Measurements from ENCODE around the gene MTPN. TPM values are rescaled to one million over a fixed set of nuclear protein-coding genes. Genes with fewer than 3 reads are reported as not detected.

Gene MTPN, protein sequence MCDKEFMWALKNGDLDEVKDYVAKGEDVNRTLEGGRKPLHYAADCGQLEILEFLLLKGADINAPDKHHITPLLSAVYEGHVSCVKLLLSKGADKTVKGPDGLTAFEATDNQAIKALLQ
- total RNA-seq: 117 and 119 TPM in 2 replicates

- Mint-ChIP-seq H3K9me3 (no peaks in the 10 kb centered on the region), H3K4me1 (ENCODE audit: low read depth) (peaks cover 75% of the 10 kb centered on the region), H3K36me3 (ENCODE audit: low read depth) (peaks cover 14% of the 10 kb centered on the region), H3K27me3 (ENCODE audit: insufficient read depth) (peaks cover 2% of the 10 kb centered on the region), H3K4me3 (peak within 1 kb of the TSS; percentile 98), H3K27ac (peak within 1 kb of the TSS; percentile 88)
- peak; percentile 98 for DNase-seq (ENCODE audit: low spot score)
- intact Hi-C loops (cut with micrococcal nuclease): loop anchor here (1.0 to 2.0 kb wide), 4 partner anchors 32 to 1660 kb away; partner anchors contain the start of genes BPGM, SLC35B4 and STMP1
These were observed at the start of gene MTPN for GRCh38 chr7:135977007-135977741. Gene MTPN, minus strand, starts transcription at chr7:135977359. Its CDS starts 259 bp downstream, at chr7:135977100.

- no peak for DNase-seq (ENCODE audit: low spot score)
- H3K4me1 Mint-ChIP-seq (ENCODE audit: low read depth): peaks cover 3% of the 10 kb centered on the region
- intact Hi-C loops (cut with micrococcal nuclease): loop anchor here (5.0 kb wide), 1 partner anchor 224 kb away; no protein-coding TSS in a partner anchor
- H3K4me3 Mint-ChIP-seq: no peak overlapping the region
- no peak overlapping the region for H3K27ac Mint-ChIP-seq
- peaks cover 2% of the 10 kb centered on the region for H3K36me3 Mint-ChIP-seq (ENCODE audit: low read depth)
- no peaks in the 10 kb centered on the region for H3K27me3 Mint-ChIP-seq (ENCODE audit: insufficient read depth)
- no peaks in the 10 kb centered on the region for H3K9me3 Mint-ChIP-seq
These were observed 49.0 kb upstream of the MTPN start for GRCh38 chr7:136026209-136026608.

DNA sequence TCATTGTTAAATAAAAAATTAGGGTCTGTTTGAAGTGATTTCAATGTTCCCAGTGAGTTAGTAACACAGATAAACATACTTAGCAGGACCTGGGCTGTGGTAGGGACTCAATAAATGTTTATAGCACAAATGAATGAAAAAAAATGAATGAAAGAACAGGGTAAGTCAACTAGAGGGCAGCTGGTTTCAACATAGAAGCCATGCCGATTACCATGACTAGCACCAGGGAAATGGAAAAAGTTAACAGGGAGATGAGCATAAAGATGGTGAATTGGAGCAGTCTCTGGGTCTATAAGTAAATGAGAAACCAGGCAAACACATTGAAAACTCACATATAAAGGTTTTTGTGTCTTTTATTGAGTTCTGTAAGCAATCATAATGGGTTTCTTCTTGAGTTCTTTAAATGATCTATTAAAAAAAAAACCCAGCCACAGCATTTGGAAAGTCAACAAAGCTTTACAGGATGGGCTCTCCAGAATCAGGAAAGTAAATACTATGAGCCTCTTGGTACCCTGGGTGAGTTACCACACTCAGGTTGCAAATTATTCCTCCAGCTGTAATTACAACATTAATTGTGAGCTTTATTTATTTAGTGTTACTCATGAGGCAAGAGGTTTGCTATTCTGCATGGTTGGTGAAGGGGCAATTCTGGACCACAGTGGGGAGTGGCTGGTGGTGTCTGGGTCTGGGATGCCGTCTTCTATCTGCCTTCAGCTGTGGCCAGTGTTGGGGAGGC is 46.1 kb upstream of the MTPN start:
- Mint-ChIP-seq H3K27ac (no peak overlapping the region), H3K9me3 (no peaks in the 10 kb centered on the region), H3K4me1 (ENCODE audit: low read depth) (no peaks in the 10 kb centered on the region), H3K4me3 (no peak overlapping the region), H3K27me3 (ENCODE audit: insufficient read depth) (no peaks in the 10 kb centered on the region), H3K36me3 (ENCODE audit: low read depth) (peaks cover 2% of the 10 kb centered on the region)
- intact Hi-C loops (cut with micrococcal nuclease): no loop called here
- no peak for DNase-seq (ENCODE audit: low spot score)

GRCh38 chr7:136020556-136020955 is 43.4 kb upstream of the MTPN start:
- H3K4me1 Mint-ChIP-seq (ENCODE audit: low read depth): peaks cover 3% of the 10 kb centered on the region
- no peak overlapping the region for H3K27ac Mint-ChIP-seq
- intact Hi-C loops (cut with micrococcal nuclease): no loop called here
- no peaks in the 10 kb centered on the region for H3K36me3 Mint-ChIP-seq (ENCODE audit: low read depth)
- no peaks in the 10 kb centered on the region for H3K9me3 Mint-ChIP-seq
- H3K4me3 Mint-ChIP-seq: no peak overlapping the region
- DNase-seq (ENCODE audit: low spot score): no peak
- peaks cover 5% of the 10 kb centered on the region for H3K27me3 Mint-ChIP-seq (ENCODE audit: insufficient read depth)

DNA sequence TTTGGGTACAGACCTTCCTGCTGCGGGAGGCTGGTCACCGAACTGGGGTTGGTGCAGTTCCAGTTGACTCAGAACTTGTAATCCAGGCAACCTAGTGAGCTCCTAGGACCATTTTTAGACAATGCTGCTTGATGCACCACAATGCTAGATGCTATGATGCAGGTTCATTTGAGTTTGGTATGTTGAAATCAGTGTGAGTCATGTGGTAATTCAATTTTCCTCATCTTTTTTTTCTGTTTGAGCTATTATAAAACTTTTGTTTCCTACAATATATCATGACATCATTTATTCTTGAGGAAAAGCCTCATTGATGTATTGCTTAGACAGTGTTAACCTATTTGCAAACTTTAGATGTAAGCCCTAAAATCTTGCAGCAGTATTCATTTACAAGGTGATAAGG is 40.9 kb upstream of the MTPN start:
- Mint-ChIP-seq H3K4me3 (no peak overlapping the region), H3K9me3 (no peaks in the 10 kb centered on the region), H3K4me1 (ENCODE audit: low read depth) (peaks cover 3% of the 10 kb centered on the region), H3K27me3 (ENCODE audit: insufficient read depth) (peaks cover 5% of the 10 kb centered on the region), H3K36me3 (ENCODE audit: low read depth) (no peaks in the 10 kb centered on the region), H3K27ac (no peak overlapping the region)
- intact Hi-C loops (cut with micrococcal nuclease): no loop called here
- DNase-seq (ENCODE audit: low spot score): no peak

DNA sequence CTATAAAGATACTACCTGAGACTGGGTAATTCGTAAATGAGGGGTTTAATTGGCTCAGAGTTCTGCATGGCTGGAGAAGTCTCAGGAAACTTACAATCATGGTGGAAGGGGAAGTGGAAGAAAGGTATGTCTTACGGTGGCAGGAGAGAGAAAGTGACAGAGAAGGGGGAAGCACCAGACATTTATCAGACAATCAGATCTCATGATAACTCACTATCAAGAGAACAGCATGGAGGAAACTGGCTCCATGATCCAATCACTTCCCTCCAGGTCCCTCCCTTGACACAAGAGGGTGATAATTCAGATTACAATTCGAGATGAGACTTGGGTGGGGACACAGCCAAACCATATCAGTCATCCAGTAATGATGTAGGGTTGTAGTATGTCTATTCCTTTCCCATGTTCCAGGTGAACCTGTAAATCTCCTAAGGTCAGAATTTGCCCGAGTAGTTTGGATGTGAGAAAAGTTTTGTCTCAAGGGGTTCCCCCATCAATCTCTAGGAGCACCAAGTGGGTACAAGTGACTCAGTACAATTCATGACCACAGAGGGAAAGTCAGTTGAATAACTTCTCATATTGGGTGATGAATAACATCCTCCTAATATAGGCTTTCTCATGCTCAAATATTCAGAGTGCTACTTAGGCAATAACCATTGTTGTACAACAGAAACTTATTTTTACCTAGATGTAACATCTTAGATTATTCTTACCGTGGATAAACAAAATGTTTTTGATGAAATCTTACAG is 39.7 kb upstream of the MTPN start:
- intact Hi-C loops (cut with micrococcal nuclease): loop anchor here (2.0 kb wide), 1 partner anchor 14 kb away; no protein-coding TSS in a partner anchor
- Mint-ChIP-seq H3K4me1 (ENCODE audit: low read depth) (peaks cover 8% of the 10 kb centered on the region), H3K27ac (no peak overlapping the region), H3K36me3 (ENCODE audit: low read depth) (no peaks in the 10 kb centered on the region), H3K27me3 (ENCODE audit: insufficient read depth) (peaks cover 5% of the 10 kb centered on the region), H3K4me3 (no peak overlapping the region), H3K9me3 (no peaks in the 10 kb centered on the region)
- no peak for DNase-seq (ENCODE audit: low spot score)

DNA sequence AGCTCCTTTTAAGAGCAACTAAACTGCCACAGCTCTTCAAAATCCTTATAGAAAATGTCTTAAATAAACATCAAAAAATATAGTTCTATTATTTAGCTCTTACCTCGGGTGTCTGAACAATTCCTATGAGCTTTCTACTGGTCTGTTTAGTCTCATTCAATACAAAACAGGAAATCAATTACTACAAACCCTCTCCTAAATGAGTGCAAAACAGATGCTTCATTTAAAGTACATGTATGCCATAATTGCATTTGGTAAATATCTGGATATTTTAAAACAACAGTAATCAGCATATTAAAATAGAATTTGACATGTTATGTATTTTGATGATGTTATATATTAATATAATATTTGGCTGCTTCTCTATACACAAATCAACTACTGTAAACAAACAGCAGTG is 38.5 kb upstream of the MTPN start:
- peaks cover 8% of the 10 kb centered on the region for H3K4me1 Mint-ChIP-seq (ENCODE audit: low read depth)
- no peaks in the 10 kb centered on the region for H3K9me3 Mint-ChIP-seq
- H3K27ac Mint-ChIP-seq: no peak overlapping the region
- H3K4me3 Mint-ChIP-seq: no peak overlapping the region
- intact Hi-C loops (cut with micrococcal nuclease): loop anchor here (2.0 kb wide), 1 partner anchor 15 kb away; no protein-coding TSS in a partner anchor
- no peak for DNase-seq (ENCODE audit: low spot score)
- peaks cover 5% of the 10 kb centered on the region for H3K27me3 Mint-ChIP-seq (ENCODE audit: insufficient read depth)
- H3K36me3 Mint-ChIP-seq (ENCODE audit: low read depth): no peaks in the 10 kb centered on the region

DNA sequence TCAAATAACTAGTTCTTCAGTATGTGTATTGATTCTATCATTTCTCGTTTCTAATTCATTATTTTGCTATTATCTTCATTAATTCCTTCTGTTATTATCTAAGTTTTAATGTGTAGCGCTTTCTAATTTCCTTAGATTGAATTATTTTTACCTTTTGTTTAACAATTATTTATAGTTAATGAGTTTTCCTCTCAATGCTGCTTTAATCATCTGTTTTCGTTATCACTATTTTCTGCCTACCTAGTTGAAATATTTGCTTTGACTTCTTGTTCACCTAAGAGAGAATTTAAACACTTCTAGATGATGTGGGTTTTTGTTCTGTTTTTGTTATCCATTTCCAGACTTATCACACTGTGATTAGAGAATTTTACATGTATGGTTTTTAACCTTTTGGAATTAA is 37.5 kb upstream of the MTPN start:
- H3K27me3 Mint-ChIP-seq (ENCODE audit: insufficient read depth): peaks cover 5% of the 10 kb centered on the region
- no peak overlapping the region for H3K27ac Mint-ChIP-seq
- intact Hi-C loops (cut with micrococcal nuclease): no loop called here
- DNase-seq (ENCODE audit: low spot score): no peak
- H3K4me1 Mint-ChIP-seq (ENCODE audit: low read depth): peaks cover 8% of the 10 kb centered on the region
- no peak overlapping the region for H3K4me3 Mint-ChIP-seq
- no peaks in the 10 kb centered on the region for H3K9me3 Mint-ChIP-seq
- H3K36me3 Mint-ChIP-seq (ENCODE audit: low read depth): no peaks in the 10 kb centered on the region

DNA sequence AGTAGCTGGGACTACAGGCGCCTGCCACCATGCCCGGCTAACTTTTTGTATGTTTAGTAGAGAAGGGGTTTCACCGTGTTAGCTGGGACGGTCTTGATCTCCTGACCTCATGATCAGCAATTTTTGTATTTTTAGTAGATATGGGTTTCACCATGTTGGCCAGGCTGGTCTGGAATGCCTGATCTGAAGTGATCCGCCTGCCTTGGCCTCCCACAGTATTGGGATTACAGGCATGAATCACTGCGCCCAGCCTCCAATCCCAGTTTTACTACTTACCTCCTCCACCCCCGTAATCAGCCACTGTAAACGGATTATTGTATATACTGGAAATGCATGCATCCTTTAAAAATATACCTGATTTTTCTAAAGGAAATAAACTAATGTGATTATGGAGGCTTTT is 35.1 kb upstream of the MTPN start:
- peaks cover 3% of the 10 kb centered on the region for H3K27me3 Mint-ChIP-seq (ENCODE audit: insufficient read depth)
- intact Hi-C loops (cut with micrococcal nuclease): no loop called here
- H3K9me3 Mint-ChIP-seq: no peaks in the 10 kb centered on the region
- no peaks in the 10 kb centered on the region for H3K36me3 Mint-ChIP-seq (ENCODE audit: low read depth)
- H3K4me1 Mint-ChIP-seq (ENCODE audit: low read depth): peaks cover 4% of the 10 kb centered on the region
- no peak overlapping the region for H3K4me3 Mint-ChIP-seq
- DNase-seq (ENCODE audit: low spot score): no peak
- H3K27ac Mint-ChIP-seq: no peak overlapping the region

DNA sequence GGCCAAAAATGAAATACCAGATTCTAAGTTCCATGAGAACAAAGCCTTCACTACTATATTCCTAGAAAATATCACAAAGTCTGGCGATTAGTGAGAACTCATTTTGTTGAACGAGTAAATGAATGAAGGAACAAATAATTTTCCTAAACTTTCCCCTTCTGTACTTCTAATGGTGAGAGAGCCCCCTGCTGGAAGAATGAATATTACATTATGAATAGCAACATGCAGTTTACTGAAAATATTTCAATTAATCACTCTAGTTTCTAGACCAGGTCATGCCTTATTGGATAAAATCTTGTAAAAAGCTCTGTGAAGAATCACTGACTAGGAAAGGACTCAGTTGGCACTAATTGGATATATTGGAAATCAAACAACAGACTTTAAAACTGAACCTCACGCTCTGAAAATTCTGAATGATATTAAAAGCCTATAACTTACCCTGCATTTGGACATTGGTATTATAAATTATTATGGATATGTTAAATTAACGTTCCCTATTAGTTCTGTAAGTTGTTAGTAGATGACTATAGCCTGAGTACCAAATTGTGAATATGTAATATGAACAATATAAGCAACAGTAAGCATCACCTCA is 32.4 kb upstream of the MTPN start:
- intact Hi-C loops (cut with micrococcal nuclease): loop anchor here (1.0 to 5.0 kb wide), 3 partner anchors 32 to 347 kb away; partner anchors contain the start of genes MTPN and STMP1
- Mint-ChIP-seq H3K4me1 (ENCODE audit: low read depth) (peaks cover 4% of the 10 kb centered on the region), H3K27me3 (ENCODE audit: insufficient read depth) (no peaks in the 10 kb centered on the region), H3K36me3 (ENCODE audit: low read depth) (no peaks in the 10 kb centered on the region), H3K9me3 (peaks cover 3% of the 10 kb centered on the region), H3K27ac (no peak overlapping the region), H3K4me3 (no peak overlapping the region)
- DNase-seq (ENCODE audit: low spot score): no peak

DNA sequence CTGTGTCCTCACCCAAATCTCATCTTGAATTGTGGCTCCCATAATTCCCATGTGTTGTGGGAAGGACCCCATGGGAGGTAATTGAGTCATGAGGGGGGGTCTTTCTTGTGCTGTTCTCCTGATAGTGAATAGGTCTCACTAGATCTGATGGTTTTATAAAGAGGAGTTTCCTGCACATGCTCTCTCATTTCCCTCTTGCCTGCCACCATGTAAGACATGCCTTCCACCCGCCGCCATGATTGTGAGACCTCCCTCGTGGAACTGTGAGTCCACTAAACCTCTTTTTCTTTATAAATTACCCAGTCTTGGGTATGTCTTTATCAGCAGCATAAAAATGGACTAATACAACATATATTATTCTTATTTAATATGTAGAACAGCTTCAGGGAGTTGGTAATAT is 29.0 kb upstream of the MTPN start:
- no peaks in the 10 kb centered on the region for H3K36me3 Mint-ChIP-seq (ENCODE audit: low read depth)
- intact Hi-C loops (cut with micrococcal nuclease): loop anchor here (5.0 kb wide), 1 partner anchor 344 kb away; the partner anchor contains the start of gene STMP1

DNA sequence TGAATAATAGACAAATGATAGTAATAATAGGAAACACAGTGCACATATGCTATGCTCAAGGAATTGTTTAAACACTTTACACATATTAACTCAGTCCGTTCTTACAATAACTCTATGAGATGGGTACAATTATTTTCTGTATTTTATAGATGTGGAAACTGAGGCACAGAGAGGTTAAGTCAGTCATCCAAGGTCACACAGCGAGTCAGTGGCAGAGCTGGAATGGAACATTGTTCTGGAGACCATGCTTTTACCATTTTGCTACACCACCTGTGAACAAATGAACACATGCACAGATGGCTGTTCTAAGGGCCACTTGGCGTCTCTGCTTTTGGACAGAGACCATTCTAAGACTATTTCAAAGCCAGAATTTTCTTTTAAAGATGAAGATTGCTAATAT is 26.9 kb upstream of the MTPN start:
- no peak for DNase-seq (ENCODE audit: low spot score)
- intact Hi-C loops (cut with micrococcal nuclease): no loop called here
- H3K36me3 Mint-ChIP-seq (ENCODE audit: low read depth): no peaks in the 10 kb centered on the region
- H3K9me3 Mint-ChIP-seq: peaks cover 8% of the 10 kb centered on the region
- H3K4me1 Mint-ChIP-seq (ENCODE audit: low read depth): no peaks in the 10 kb centered on the region
- H3K27ac Mint-ChIP-seq: no peak overlapping the region
- no peak overlapping the region for H3K4me3 Mint-ChIP-seq
- H3K27me3 Mint-ChIP-seq (ENCODE audit: insufficient read depth): peaks cover 2% of the 10 kb centered on the region

More for the DNA sequence above, 29.0 kb upstream of the MTPN start:
- Mint-ChIP-seq H3K27me3 (ENCODE audit: insufficient read depth) (peaks cover 2% of the 10 kb centered on the region), H3K4me3 (no peak overlapping the region), H3K4me1 (ENCODE audit: low read depth) (no peaks in the 10 kb centered on the region), H3K27ac (no peak overlapping the region), H3K9me3 (peaks cover 3% of the 10 kb centered on the region)
- DNase-seq (ENCODE audit: low spot score): no peak
